Measurements from ENCODE around the gene HMX1. TPM values are rescaled to one million over a fixed set of nuclear protein-coding genes. Genes with fewer than 3 reads are reported as not detected.

HMX1 gene
- total RNA-seq, 1 donor from 2014 or later, result not detected

DNA sequence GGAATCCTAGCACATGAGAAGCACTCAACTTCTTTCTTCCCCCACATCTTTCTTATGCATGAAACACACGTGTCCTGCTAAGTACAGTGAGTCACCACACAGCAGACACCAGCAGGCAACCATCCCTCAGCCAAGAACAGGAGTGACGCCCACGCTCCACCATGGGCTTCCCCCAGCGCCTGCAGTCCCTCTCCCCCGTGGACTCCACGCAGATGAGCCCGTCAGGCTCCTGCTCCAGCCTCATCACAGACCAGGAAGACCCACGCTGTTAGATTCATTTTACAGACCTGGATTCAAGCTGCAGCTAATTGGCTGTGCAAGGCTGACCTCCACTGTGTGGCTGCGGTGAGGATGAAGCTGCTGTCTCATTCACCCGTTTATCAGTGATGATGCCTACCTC lies 16.7 kb downstream of the HMX1 start:
- H3K9me3 Mint-ChIP-seq, result no peaks in the 10 kb centered on the region
- intact Hi-C loops (cut with micrococcal nuclease), result no loop called here

DNA sequence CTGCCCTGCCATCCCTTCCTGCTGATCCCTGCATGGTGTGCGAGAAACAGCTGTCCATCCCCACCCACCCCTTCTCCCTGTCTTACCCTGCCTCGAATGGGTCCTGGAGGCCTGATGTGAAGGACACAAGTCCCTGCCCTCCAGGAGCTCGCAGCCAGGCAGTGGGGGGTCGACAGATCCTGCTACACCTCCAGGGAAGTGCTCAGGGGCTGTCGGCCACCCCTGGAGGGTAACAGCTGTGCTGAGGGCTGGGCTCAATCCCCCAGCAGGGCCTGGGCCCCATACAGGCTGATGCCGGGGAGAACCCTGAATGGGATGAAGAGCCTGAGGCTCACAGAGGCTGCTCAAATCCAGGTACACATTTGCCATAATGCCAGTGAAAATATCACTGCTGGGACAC lies 17.6 kb downstream of the HMX1 start:
- intact Hi-C loops (cut with micrococcal nuclease), result no loop called here
- H3K4me1 Mint-ChIP-seq, result peaks cover 3% of the 10 kb centered on the region
- H3K4me3 Mint-ChIP-seq, result no peak overlapping the region
- peaks cover 38% of the 10 kb centered on the region for H3K27me3 Mint-ChIP-seq
- no peaks in the 10 kb centered on the region for H3K9me3 Mint-ChIP-seq
- DNase-seq, result no peak
- H3K27ac Mint-ChIP-seq, result no peak overlapping the region
- no peaks in the 10 kb centered on the region for H3K36me3 Mint-ChIP-seq (ENCODE audit: low read depth)

More for the DNA sequence above, 16.7 kb downstream of the HMX1 start:
- DNase-seq, result no peak
- H3K27me3 Mint-ChIP-seq, result peaks cover 46% of the 10 kb centered on the region
- no peak overlapping the region for H3K27ac Mint-ChIP-seq
- peaks cover 5% of the 10 kb centered on the region for H3K4me1 Mint-ChIP-seq
- H3K36me3 Mint-ChIP-seq (ENCODE audit: low read depth), result no peaks in the 10 kb centered on the region
- H3K4me3 Mint-ChIP-seq, result no peak overlapping the region

DNA sequence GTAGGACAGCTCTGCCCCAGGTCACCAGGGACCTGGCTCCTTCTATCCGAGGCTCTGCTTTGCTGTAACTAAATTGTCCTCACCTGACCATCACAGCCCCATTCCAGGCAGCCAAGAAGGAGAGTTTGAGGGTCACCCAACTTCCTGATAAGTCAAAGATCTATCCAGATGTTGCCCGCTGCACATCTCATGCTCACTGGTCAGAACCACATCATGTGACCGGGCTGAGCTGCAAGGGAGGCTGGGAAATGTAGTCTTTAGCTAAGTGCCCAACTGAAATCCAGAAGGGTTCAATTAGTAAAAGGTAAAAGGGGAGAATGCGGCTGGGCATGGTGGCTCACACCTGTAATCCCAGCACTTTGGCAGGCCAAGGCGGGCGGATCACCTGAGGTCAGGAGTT lies 18.4 kb downstream of the HMX1 start:
- intact Hi-C loops (cut with micrococcal nuclease), result no loop called here
- Mint-ChIP-seq H3K27ac (no peak overlapping the region), H3K4me3 (no peak overlapping the region), H3K27me3 (peaks cover 35% of the 10 kb centered on the region), H3K4me1 (peaks cover 3% of the 10 kb centered on the region), H3K36me3 (ENCODE audit: low read depth) (no peaks in the 10 kb centered on the region), H3K9me3 (no peaks in the 10 kb centered on the region)
- DNase-seq, result no peak

DNA sequence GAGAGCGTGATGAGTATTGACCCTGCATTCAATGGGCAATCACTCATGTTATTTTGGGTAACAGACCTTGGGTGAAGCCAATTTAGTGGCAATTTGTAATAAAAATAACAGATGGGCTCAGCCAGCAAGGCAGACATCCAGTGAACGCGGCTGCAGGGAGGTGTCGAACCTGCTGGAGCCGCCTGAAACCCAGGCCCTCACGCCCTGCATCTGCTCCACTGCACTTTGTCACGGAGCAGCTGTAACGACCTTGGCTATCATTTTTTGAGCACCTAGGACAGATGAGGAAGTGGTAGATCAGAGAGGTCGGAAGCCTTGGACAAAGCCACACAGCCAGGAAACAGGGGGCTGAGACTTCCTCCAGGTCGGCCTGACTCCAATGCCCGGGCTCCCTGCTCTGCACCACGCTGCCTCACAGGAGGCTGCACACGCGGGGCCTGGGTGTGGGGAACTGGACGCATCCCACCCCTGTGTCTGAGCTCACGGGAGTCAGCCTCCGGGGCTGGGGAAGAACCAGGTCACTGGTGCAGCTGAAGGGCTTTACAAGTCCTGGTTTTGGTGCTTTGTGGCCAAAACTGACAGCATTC lies 19.4 kb downstream of the HMX1 start:
- Mint-ChIP-seq H3K27me3 (peaks cover 29% of the 10 kb centered on the region), H3K27ac (no peak overlapping the region), H3K4me3 (no peak overlapping the region), H3K36me3 (ENCODE audit: low read depth) (no peaks in the 10 kb centered on the region), H3K4me1 (peaks cover 2% of the 10 kb centered on the region), H3K9me3 (no peaks in the 10 kb centered on the region)
- DNase-seq, result no peak
- intact Hi-C loops (cut with micrococcal nuclease), result no loop called here

DNA sequence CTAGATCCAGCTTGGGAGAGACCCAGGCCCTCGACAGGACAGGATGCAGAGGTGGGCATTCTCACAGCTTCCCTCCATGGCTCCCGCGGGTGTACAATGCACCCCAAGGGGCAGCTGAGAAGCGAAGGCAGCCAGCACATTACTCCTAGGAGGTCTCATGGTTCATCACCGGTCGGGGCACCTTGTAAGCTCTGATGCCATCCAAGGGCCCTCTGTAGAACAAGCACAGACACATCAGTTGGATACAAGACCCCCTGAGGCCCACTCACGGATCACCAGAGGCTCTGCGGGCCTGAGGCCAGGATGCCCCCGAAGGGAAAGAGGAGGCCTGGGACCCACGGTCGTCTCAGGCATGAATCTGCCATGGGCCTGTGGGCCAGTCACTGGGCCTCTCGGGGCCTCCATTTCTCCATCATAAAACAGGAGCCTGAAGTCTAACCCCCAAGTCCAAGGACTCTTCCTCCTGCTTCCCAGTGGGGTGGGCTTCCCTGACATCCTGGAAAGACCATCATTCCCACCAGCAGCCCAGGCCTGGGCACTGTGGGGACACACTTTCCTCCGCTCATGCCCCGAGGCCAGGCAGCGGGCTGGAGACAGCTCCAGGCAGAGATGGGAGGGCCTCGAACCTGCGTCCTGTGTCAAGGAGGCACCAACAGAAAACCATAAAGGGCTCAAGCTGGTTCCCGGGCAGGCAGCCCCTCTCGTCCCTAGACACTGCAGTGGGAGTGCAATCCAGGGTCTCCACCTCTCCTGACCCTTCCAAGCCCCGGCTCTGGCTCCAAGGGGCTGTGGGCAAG lies 20.1 kb downstream of the HMX1 start:
- H3K27me3 Mint-ChIP-seq, result peaks cover 24% of the 10 kb centered on the region
- no peaks in the 10 kb centered on the region for H3K36me3 Mint-ChIP-seq (ENCODE audit: low read depth)
- DNase-seq, result no peak
- H3K4me1 Mint-ChIP-seq, result peaks cover under 1% of the 10 kb centered on the region
- H3K4me3 Mint-ChIP-seq, result no peak overlapping the region
- intact Hi-C loops (cut with micrococcal nuclease), result no loop called here
- no peak overlapping the region for H3K27ac Mint-ChIP-seq
- no peaks in the 10 kb centered on the region for H3K9me3 Mint-ChIP-seq

DNA sequence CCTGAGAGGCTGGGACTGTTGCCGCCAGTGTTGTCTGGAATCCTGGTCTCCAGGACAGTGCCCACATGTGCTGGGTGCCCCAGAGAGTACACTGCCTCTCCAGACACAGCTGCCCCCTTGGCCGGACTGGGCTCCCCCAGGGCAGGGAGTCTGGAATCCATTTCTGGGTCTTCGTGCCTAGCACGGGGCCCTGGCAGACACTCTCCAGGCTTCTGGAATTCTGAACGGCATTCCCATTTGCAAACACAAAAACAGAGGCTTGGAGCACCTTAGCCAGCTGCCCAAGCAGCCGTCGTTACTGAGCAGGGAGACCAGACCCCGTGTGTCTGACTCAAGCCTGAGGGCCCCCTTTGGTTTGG lies 20.8 kb downstream of the HMX1 start:
- intact Hi-C loops (cut with micrococcal nuclease), result no loop called here
- DNase-seq, result no peak
- Mint-ChIP-seq H3K27me3 (peaks cover 17% of the 10 kb centered on the region), H3K4me3 (no peak overlapping the region), H3K36me3 (ENCODE audit: low read depth) (no peaks in the 10 kb centered on the region), H3K4me1 (no peaks in the 10 kb centered on the region), H3K9me3 (no peaks in the 10 kb centered on the region), H3K27ac (no peak overlapping the region)

DNA sequence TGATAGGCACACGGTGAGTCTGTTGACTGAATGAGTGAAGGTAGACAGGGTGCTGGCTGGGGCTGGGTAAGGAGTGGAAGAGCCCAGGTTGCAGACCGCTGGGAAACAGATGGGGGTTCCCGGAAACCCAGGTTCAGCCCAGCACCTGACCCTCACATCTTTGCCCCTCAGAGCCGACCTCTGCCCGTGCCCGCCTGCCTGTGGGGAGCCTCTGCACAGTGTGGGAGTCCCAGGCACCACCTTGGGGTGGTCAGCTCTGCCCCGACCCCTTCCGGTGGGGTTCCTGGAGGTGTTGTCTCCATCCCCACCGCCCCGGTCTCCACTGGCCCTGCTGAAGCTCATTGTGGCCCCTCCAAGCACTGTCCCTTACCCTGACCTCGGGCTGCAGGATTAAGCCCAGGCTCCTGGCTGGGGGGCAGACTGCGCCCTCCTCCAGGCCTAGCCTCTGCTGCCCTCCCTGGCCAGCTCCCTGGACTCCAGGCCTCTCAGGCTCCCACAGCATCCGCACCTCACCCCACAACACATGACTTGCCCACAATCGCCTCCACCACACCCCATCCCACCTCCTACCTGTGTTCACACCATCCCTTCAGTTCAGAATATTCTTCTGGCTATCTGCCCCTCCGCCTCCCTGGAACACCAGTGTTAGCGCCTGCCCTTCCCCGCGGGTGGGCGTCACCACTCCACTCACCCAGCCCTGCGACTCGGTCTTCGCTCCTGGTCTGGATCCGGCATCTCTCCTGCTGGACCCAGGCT lies 21.4 kb downstream of the HMX1 start:
- intact Hi-C loops (cut with micrococcal nuclease), result no loop called here

DNA sequence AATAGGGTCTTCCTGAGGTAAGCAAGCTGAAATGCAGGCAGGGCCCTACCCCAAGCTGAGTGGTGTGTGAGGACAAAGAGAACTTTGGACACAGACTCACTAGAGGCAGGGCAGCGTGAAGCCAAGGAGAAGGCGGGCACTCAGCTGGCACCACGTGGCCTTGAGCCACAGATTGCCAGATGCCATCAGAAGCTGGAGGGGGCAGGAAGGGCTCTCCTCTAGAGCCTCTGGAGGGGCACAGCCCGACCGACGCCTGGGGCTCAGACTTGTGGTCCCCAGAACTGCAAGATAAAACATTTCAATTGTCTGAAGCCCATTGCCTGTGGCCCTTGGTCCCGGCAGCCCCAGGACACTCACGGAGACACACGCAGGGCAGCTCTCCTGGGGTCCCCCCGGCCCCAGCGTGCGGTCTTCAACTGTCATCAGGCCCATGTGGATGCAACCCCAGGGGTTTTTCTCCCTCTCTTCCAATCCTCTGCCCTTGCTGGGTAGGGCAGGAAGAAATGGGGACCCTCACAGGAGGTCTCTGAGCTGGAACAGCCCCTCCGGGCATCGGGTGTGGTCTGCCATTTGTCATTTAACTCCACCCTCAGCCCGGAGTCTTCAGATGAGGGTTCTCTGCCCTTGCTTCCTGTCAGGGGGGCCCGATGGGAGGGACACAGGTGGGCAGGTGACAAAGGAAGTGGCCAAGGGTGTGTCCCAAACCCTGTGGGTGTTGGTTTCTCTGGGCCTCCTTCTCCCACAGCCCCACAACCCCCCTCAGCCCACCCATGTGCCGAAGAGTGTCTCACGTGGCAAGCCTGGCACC lies 22.2 kb downstream of the HMX1 start:
- no peaks in the 10 kb centered on the region for H3K9me3 Mint-ChIP-seq
- H3K36me3 Mint-ChIP-seq (ENCODE audit: low read depth), result no peaks in the 10 kb centered on the region
- H3K4me1 Mint-ChIP-seq, result no peaks in the 10 kb centered on the region
- intact Hi-C loops (cut with micrococcal nuclease), result no loop called here
- no peak for DNase-seq
- H3K27me3 Mint-ChIP-seq, result peaks cover 4% of the 10 kb centered on the region
- H3K27ac Mint-ChIP-seq, result no peak overlapping the region
- H3K4me3 Mint-ChIP-seq, result no peak overlapping the region

More for the DNA sequence above, 21.4 kb downstream of the HMX1 start:
- H3K9me3 Mint-ChIP-seq, result no peaks in the 10 kb centered on the region
- no peaks in the 10 kb centered on the region for H3K36me3 Mint-ChIP-seq (ENCODE audit: low read depth)
- DNase-seq, result no peak
- H3K27me3 Mint-ChIP-seq, result peaks cover 12% of the 10 kb centered on the region
- no peaks in the 10 kb centered on the region for H3K4me1 Mint-ChIP-seq
- no peak overlapping the region for H3K27ac Mint-ChIP-seq
- H3K4me3 Mint-ChIP-seq, result no peak overlapping the region

DNA sequence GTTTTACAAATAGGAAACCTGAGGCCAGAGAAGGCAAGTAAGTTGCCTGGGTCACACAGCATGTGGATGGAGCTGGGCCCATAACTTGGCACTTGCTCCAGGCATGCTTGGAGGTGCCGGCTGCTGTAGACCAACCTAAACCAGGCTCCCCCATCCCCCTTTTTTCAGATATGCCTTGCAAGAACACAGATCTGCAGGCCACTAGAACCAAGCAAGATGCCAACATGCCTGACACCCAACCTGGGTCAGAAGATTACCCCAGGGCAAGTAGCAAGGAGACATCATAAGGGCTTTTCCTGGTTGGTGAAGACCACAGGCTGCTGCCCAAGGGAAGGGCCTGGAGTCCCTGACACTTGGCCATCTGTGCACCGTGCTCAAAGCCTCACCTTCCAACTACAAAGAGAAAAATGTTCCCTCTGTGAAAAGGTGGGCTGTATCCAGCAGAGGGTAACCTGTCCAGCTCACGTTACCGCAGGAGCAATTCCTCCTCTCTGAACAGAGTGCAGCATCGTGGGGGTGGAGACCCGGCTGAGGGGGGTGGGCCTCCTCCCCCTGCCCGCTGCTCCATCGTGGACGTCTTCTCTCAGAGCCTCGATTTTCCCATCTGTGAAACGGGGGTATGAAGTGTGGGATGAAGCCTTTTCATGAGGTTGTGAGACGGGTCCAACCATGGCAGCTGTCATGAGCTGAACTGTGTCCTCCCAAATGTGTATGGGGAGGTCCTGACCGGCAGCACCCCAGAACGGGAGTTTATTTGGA lies 23.0 kb downstream of the HMX1 start:
- Mint-ChIP-seq H3K36me3 (ENCODE audit: low read depth) (no peaks in the 10 kb centered on the region), H3K9me3 (no peaks in the 10 kb centered on the region), H3K4me3 (no peak overlapping the region), H3K4me1 (no peaks in the 10 kb centered on the region), H3K27me3 (peaks cover 2% of the 10 kb centered on the region), H3K27ac (no peak overlapping the region)
- DNase-seq, result no peak
- intact Hi-C loops (cut with micrococcal nuclease), result no loop called here

DNA sequence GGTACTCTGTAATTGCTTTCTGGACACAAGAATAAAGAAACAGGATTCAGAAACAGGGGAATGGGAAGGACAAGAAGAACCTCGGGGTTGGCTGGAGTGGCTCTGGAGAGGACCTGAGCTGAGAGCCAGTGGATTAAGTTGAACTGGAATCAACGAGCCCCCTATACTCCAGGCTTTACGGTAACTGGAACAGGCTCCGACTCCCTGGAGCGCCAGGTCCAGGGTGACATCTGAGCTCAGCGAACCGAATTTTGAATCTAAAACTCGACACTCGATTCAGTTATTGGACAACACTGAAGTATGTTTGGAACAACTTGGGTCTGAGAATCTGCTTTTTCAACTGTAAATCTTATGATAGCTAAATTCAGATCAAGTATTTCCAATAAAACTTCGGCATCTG lies 23.9 kb downstream of the HMX1 start:
- no peak for DNase-seq
- no peaks in the 10 kb centered on the region for H3K9me3 Mint-ChIP-seq
- H3K27ac Mint-ChIP-seq, result no peak overlapping the region
- H3K27me3 Mint-ChIP-seq, result no peaks in the 10 kb centered on the region
- no peaks in the 10 kb centered on the region for H3K4me1 Mint-ChIP-seq
- intact Hi-C loops (cut with micrococcal nuclease), result no loop called here
- H3K36me3 Mint-ChIP-seq (ENCODE audit: low read depth), result no peaks in the 10 kb centered on the region
- no peak overlapping the region for H3K4me3 Mint-ChIP-seq

DNA sequence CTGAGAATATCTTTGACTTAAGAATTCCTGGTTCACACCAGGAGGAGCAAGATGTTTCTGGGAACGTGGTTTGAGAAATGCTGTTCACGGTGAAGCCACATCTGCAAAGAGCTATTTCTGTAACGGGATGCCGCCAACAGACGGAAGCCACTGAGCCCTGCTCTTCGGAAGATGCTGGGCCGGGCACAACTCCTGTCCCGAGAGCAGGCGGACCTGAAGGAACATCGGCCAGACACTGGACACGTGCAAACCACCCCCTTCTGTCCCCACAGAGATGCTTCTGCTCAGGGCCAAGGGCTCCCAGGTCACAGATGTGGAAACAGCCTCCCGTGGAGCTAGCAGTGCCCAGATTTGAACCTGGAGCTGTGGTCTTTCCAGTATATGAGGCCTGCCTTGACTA lies 24.3 kb downstream of the HMX1 start:
- Mint-ChIP-seq H3K27me3 (no peaks in the 10 kb centered on the region), H3K4me3 (no peak overlapping the region), H3K4me1 (no peaks in the 10 kb centered on the region), H3K27ac (no peak overlapping the region), H3K9me3 (no peaks in the 10 kb centered on the region), H3K36me3 (ENCODE audit: low read depth) (no peaks in the 10 kb centered on the region)
- DNase-seq, result no peak
- intact Hi-C loops (cut with micrococcal nuclease), result no loop called here

DNA sequence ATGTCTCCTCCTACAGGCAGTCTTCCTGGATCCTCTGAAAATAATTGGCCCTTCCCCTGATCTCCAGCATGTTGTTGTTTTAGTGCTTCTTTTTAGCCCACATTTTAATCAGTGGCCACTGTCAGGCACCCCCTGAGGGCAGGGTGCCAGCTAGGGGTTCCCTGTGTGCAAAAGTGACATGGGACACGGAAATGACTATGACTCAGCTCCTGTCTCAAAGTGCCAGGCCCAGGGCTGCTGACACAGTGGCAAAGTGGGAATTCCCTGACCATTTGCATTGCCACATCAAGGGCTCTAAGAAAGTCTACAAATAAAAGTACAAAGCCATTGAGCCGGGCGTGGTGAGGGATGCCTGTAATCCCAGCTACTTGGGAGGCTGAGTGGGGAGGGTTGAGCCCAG lies 24.8 kb downstream of the HMX1 start:
- Mint-ChIP-seq H3K4me3 (no peak overlapping the region), H3K36me3 (ENCODE audit: low read depth) (no peaks in the 10 kb centered on the region), H3K9me3 (no peaks in the 10 kb centered on the region), H3K27me3 (no peaks in the 10 kb centered on the region), H3K27ac (no peak overlapping the region), H3K4me1 (no peaks in the 10 kb centered on the region)
- no peak for DNase-seq
- intact Hi-C loops (cut with micrococcal nuclease), result no loop called here

DNA sequence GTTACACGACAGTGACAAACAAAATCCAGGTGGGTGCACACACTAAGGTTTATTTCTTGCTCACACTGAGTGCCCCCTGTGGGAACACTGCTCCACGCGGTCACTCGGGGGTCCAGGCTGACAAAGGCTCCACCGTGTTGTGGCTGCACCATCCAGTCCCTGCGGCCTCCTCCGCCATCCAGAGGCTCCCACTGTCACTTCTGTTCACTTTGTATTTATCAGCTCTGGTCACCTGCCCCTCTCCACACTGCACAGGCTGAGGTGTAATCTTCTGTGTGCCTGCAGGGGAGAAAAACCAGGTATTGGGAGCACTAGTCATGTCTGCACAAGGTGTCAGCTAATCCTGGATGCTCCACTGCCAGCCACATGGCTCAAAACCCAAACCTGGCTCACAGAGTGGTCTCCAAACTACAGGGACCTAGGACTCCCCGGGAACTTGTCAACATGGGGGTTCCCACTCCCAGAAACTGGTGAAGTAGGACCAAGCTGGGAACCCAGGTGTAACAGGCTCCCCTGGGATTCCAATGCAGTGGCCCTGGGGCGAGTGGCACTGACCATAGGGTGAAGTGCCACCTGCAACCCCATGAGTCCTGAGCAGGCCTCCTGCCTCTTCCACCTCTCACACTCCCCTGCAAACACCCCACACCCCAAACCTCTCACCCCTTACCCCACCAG lies 25.5 kb downstream of the HMX1 start:
- Mint-ChIP-seq H3K4me1 (no peaks in the 10 kb centered on the region), H3K9me3 (no peaks in the 10 kb centered on the region), H3K36me3 (ENCODE audit: low read depth) (no peaks in the 10 kb centered on the region), H3K27ac (no peak overlapping the region), H3K27me3 (no peaks in the 10 kb centered on the region), H3K4me3 (no peak overlapping the region)
- no peak for DNase-seq
- intact Hi-C loops (cut with micrococcal nuclease), result no loop called here

Measured in activated CD4-positive, alpha-beta T cell treated with anti-CD3 and anti-CD28 coated beads, Interleukin-2, amount 10 ng/mL, durations not matched to agents 24 days and 14 days (primary cell).